HEK293 (cell line): ENCODE results near the gene CTSO.

ENCODE experiments used
- CTCF ChIA-PET: fragments of 350-600 bp; formaldehyde crosslinking; extraction: SDS; loops from one replicate; lab custom pipeline; 2021; ENCODE audit warnings: antibody characterized with exemption; lab: Yijun Ruan, JAX
- POLR2A ChIA-PET: fragments of 300-600 bp; formaldehyde crosslinking; extraction: SDS; loops from one replicate; lab custom pipeline; 2020; ENCODE audit warnings: antibody characterized with exemption, inconsistent platforms; lab: Yijun Ruan, JAX
- H3K27ac ChIP-seq: fragments of 200-500 bp; sonication (Bioruptor generic); 2 replicates; pipeline ENCODE4 v1.5.1; 2014; ENCODE audit warnings: low read depth, low read length, control low read depth, inconsistent platforms; ENCODE audit errors: extremely low read depth
- H3K36me3 ChIP-seq, 2 experiments: fragments of 200-500 bp in 1 of 2; sonication (Bioruptor generic) in 1 of 2; 1 replicate in 1 of 2; 2 replicates in 1 of 2; pipeline ENCODE4 v1.5.1; 2014 to 2017; ENCODE audit warnings: inconsistent platforms in 2 of 2, low read length in 2 of 2; ENCODE audit not compliant: control insufficient read depth in 2 of 2, insufficient read depth in 1 of 2
- H3K4me1 ChIP-seq: fragments of 200-500 bp; sonication (Bioruptor generic); 2 replicates; pipeline ENCODE4 v1.5.1; 2014; ENCODE audit warnings: mild to moderate bottlenecking, low read length, inconsistent platforms; ENCODE audit not compliant: control insufficient read depth, insufficient read depth
- H3K4me3 ChIP-seq: 2 replicates; pipeline ENCODE4 v1.5.1; 2011; ENCODE audit warnings: low read depth, mild to moderate bottlenecking, control low read depth, low read length, moderate library complexity
- H3K9me3 ChIP-seq: fragments of 200-500 bp; sonication (Bioruptor generic); 2 replicates; pipeline ENCODE4 v1.5.1; 2014; ENCODE audit warnings: low read depth, low read length, inconsistent platforms; ENCODE audit not compliant: control insufficient read depth, insufficient read depth
- ATF2 ChIP-seq: fragments of 450-650 bp; formaldehyde crosslinking; IDR thresholded peaks from 2 replicates; pipeline ENCODE4 v1.5.1; 2016; ENCODE audit warnings: missing biosample characterization, missing genetic modification characterization, low read depth
- BCL11B ChIP-seq: fragments of 450-650 bp; formaldehyde crosslinking; IDR thresholded peaks from 2 replicates; pipeline ENCODE4 v1.5.1; 2016; ENCODE audit warnings: low read depth, missing biosample characterization, missing genetic modification characterization
- EGR2 ChIP-seq: fragments of 450-650 bp; formaldehyde crosslinking; IDR thresholded peaks from 2 replicates; pipeline ENCODE4 v1.5.1; 2016; ENCODE audit warnings: low read depth, missing biosample characterization, missing genetic modification characterization
- KLF10 ChIP-seq: fragments of 450-650 bp; IDR thresholded peaks from 2 replicates; pipeline ENCODE4 v1.5.1; 2018; ENCODE audit warnings: missing biosample characterization, mild to moderate bottlenecking, missing genetic modification characterization
- OSR2 ChIP-seq: fragments of 450-650 bp; formaldehyde crosslinking; IDR thresholded peaks from 2 replicates; pipeline ENCODE4 v1.5.1; 2016; ENCODE audit warnings: missing biosample characterization, missing genetic modification characterization
- PRDM10 ChIP-seq: fragments of 450-650 bp; formaldehyde crosslinking; IDR thresholded peaks from 2 replicates; pipeline ENCODE4 v1.5.1; 2016; ENCODE audit warnings: missing biosample characterization, missing genetic modification characterization
- ZNF112 ChIP-seq: fragments of 450-650 bp; formaldehyde crosslinking; IDR thresholded peaks from 2 replicates; pipeline ENCODE4 v1.5.0; 2017; ENCODE audit warnings: missing biosample characterization, missing genetic modification characterization
- ZNF114 ChIP-seq: fragments of 450-650 bp; formaldehyde crosslinking; IDR thresholded peaks from 2 replicates; pipeline ENCODE4 v1.5.0; 2017; ENCODE audit warnings: missing biosample characterization, missing genetic modification characterization
- ZNF202 ChIP-seq: fragments of 450-650 bp; formaldehyde crosslinking; IDR thresholded peaks from 2 replicates; pipeline ENCODE4 v1.5.1; 2016; ENCODE audit warnings: missing biosample characterization, missing genetic modification characterization, borderline replicate concordance
- ZNF341 ChIP-seq: fragments of 450-650 bp; formaldehyde crosslinking; IDR thresholded peaks from 2 replicates; pipeline ENCODE4; 2016; ENCODE audit warnings: low read depth, missing biosample characterization, missing genetic modification characterization
- ZNF473 ChIP-seq: fragments of 450-650 bp; formaldehyde crosslinking; IDR thresholded peaks from 2 replicates; pipeline ENCODE4 v1.5.1; 2017; ENCODE audit warnings: missing biosample characterization, missing genetic modification characterization
- ZNF513 ChIP-seq: fragments of 450-650 bp; IDR thresholded peaks from 2 replicates; pipeline ENCODE4 v1.5.1; 2018; ENCODE audit warnings: missing biosample characterization, missing genetic modification characterization
- ZNF518A ChIP-seq: fragments of 450-650 bp; formaldehyde crosslinking; conservative IDR thresholded peaks from 2 replicates; pipeline ENCODE4 v1.5.1; 2016; ENCODE audit warnings: low read depth, missing biosample characterization, missing genetic modification characterization
- ZNF600 ChIP-seq: fragments of 450-650 bp; formaldehyde crosslinking; IDR thresholded peaks from 2 replicates; pipeline ENCODE4 v1.5.1; 2016; ENCODE audit warnings: missing biosample characterization, missing genetic modification characterization
- ZNF626 ChIP-seq: fragments of 450-650 bp; sonication (Bioruptor Pico); formaldehyde crosslinking; IDR thresholded peaks from 2 replicates; pipeline ENCODE4 v1.5.1; 2018; ENCODE audit warnings: missing biosample characterization, missing genetic modification characterization, inconsistent platforms
- ZNF639 ChIP-seq: fragments of 450-650 bp; formaldehyde crosslinking; IDR thresholded peaks from 2 replicates; pipeline ENCODE4 v1.5.1; 2016; ENCODE audit warnings: missing biosample characterization, missing genetic modification characterization
- ZNF776 ChIP-seq: fragments of 450-650 bp; formaldehyde crosslinking; IDR thresholded peaks from 2 replicates; pipeline ENCODE4 v1.5.0; 2017; ENCODE audit warnings: missing biosample characterization, missing genetic modification characterization, borderline replicate concordance

CTSO gene

GRCh38 chr4:155944516-155944915 lies 9.2 kb downstream of the CTSO start (continued):
- no peak for TF ChIP-seq ZNF341 (tag by site-specific recombination)
- no peak for TF ChIP-seq BCL11B
- TF ChIP-seq EGR2 (tag by site-specific recombination) = no peak
- no peak for TF ChIP-seq ZNF112 (tag by site-specific recombination)
- no peak for TF ChIP-seq ATF2 (tag by site-specific recombination)
- no peak for TF ChIP-seq OSR2 (tag by site-specific recombination)

- POLR2A ChIA-PET = no interaction called here
- CTCF ChIA-PET = interaction anchor here (2.4 kb wide), 1 partner anchor 9 kb away, joined by 9 read pairs; the partner anchor contains the start of gene CTSO
- H3K9me3 ChIP-seq = no peaks in the 10 kb centered on the region
- no peak for TF ChIP-seq ZNF639 (tag by site-specific recombination)
- no peak for TF ChIP-seq KLF10
- TF ChIP-seq ZNF473 (tag by site-specific recombination) = no peak
- no peak for TF ChIP-seq ZNF518A (tag by site-specific recombination)
- no peak for TF ChIP-seq ZNF600 (tag by site-specific recombination)
- TF ChIP-seq ZNF513 (tag by site-specific recombination) = no peak
- TF ChIP-seq PRDM10 (tag by site-specific recombination) = no peak
- no peak for TF ChIP-seq ZNF776 (tag by site-specific recombination)
- TF ChIP-seq ZNF626 (tag by site-specific recombination) = no peak
- TF ChIP-seq ZNF114 = no peak
- no peak for TF ChIP-seq ZNF202 (tag by site-specific recombination)
Observed at GRCh38 chr4:155943605-155944291, 9.9 kb downstream of the CTSO start.

More at GRCh38 chr4:155943605-155944291, 9.9 kb downstream of the CTSO start:
- no peak overlapping the region for H3K4me3 ChIP-seq
- no peaks in the 10 kb centered on the region for H3K36me3 ChIP-seq
- no peak overlapping the region for H3K27ac ChIP-seq
- H3K4me1 ChIP-seq = no peaks in the 10 kb centered on the region
